Stimulated activated CD8-positive, alpha-beta memory T cell treated with anti-CD3 and anti-CD28 coated beads, Interleukin-2, amount 100 ng/mL, for 1 hour (primary cell): ENCODE measurements around the gene DTD1.

ENCODE experiments used
- DNase-seq, 2 donors: peaks; one replicate each; pipeline ENCODE4 v3.0.0-alpha.2; 2020; ENCODE audit warnings: low read depth in 2 of 2

DTD1 gene

DNA sequence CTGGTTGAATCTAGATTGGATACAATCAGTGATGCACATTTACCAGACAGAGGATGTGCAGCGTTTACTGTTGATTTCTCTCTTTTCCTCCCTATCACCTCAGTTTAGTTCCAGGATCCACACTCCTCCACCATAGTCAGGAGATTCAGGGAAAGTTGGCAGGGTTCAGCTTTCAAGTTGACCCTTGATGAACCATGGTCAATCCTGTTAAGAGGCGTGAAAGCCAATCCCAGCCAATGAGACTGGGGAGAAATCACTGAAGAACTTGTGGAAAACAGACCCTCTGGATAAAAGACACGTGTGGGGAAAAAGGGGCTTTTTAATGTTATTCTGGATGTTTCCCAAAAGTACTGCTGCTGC lies 206.6 kb downstream of the DTD1 start:
- no peak for DNase-seq

DNA sequence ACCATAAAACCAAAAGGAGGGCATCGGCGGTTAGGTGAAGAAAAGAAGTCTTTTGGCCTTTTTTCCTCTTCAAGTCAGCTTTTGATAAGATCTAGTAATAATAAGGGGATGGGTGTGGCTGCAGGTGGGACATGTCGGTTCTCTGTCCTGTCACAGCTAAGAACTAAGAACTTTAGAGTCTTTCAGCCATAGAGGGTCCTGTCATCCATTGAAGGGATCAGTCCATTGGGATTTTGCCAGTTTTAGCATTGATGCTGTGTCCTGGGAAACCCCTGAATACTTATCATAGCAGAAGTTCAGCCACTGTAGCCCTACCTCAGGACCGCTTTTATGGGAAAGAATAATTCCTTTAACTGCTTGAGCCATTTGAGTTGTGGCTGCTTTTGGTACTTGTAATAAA lies 207.5 kb downstream of the DTD1 start:
- DNase-seq: no peak

DNA sequence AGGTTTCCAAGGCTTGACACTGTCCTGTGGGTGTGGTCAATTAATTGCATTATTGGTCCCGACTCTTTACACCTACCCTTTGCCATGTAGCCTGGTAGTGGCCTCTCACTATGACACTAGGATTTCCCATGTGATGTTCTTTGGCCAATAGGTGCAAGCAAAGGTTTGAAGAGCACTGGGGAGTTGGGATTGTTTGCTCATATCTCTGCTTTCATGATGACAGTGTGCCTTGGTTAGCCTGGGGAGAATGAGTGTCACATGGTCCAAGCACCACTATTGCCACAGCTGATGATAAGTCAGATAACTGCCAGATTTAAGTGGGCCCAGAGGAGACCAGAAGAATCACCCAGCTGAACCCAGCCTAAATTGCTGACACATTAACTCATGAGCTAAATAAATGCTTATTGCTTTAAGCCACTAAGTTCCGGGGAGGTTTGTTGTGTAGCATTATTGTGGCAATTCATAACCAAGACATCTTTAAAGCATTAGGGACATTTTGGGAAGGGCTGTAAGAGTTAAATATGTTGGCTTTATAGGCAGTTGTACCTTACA lies 208.5 kb downstream of the DTD1 start:
- no peak for DNase-seq

DNA sequence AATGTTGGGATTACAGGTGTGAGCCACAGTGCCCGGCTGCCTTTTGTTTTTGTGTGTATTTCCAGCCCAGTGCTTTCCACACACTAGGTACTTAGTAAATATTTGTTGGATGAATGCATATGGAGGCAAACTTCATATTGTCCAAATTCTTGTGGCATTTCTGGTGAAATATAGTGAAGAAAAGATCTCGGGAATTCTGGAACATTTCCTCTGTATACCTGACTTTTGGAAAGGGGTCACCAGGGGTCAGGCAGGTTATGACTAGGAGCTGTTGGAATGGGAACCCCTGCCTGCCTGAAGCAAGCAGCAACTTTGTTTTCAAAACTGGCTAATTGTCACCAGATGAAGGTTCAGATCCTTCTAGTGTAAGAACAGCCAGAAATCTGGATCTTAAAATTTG lies 213.7 kb downstream of the DTD1 start:
- DNase-seq: no peak

DNA sequence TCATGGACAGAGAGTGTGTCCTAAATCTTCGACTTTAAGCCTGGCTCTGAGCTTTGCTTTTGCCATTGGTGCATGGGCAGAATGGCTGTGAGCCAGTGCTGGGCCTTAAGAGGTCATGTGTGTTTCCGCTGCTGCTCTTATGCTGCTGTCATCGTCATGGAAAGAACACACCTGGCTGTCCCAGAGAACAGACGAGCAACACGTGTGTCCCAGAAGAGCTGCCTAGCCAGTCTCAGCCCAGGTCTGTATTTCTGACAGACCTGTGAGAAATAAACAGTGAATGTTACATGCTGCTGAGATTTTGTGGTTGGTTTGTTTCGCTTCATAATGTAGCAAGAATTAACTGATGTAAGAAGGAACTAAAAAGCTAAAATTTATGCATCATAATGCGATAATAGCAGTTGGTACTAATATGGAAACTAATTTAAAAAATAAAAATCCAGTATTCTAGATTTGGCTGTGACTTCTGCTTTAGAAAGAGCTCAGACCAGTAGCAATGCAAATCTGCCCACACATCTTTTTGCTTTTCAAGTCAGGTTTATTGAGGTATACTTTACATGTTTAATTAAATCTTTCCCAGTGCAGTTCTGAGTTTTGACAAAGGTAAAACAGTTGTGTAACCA lies 214.3 kb downstream of the DTD1 start:
- DNase-seq: no peak

DNA sequence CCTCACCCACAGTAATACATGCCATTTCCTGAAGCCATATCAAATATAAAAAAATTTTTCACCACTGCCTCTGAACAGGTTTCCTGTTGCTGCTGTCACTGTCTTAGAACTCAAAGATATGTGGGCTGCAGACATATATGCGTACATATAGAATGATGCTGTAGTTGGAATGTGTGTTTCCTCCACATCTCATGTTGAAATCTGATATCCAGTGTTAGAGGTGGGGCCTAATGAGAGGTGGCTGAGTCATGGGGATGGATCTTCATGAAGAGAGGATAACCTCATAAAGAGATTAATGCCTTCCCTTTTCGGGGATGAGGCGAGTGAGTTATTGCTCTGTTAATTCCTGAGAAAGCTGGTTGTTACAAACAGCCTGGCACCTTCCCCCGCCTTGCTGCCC lies 218.0 kb downstream of the DTD1 start:
- no peak for DNase-seq

DNA sequence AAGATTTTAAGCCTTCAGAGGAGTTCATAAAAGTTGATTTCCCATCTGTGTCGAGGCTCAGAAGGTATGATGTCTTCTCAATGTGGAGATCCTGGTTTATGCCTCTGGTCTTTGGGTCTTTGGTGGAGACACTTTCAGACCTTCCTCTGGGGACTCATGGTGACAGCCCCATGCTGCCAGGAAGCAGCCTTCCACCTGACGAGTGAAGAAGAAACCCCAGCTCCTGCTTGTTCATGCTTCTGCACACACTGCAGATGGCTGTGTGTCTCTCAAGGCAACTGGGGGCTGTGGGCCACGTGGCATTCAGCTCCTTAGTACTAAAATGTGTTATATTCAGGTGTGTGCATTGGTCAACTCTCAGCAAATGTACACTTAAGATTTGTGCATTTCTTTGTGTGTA lies 220.9 kb downstream of the DTD1 start:
- DNase-seq: no peak

DNA sequence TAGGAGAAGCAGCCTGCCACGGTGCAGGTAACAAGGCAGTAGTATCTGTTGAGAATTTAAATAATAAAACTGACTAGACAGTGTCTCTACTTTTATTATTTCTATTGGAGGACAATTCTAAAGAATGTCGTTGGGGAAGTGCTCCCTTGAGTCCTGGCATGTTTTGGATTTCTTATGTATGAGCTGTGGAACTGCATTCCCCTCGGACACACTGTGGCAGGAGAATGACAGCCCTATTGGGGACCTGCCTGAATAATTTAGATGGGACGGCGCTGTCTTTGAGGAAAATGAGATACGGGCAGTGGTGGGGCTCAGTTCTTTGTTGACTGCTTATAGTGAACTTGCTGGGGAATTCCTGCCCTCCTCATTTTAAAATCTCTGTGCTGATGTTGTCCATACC lies 223.3 kb downstream of the DTD1 start:
- DNase-seq: no peak

DNA sequence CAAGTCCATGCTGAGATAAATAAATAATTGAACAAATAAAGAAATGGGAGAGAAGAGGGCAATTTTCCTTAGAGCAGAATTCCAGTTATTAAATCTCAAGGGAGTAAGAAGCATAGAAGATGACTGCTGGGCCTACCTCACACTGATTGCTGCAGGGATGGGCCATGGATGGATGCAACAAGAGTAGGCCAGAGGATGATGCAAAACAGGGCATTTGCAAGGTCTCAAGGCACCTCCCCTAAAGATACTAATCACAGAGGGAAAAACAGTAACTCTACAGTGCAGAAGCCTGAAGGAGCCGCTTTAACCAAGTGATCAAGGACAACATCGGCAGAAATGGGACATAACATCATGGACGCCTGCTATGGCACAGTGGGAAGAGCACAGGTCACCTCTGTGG lies 224.1 kb downstream of the DTD1 start:
- DNase-seq: no peak

DNA sequence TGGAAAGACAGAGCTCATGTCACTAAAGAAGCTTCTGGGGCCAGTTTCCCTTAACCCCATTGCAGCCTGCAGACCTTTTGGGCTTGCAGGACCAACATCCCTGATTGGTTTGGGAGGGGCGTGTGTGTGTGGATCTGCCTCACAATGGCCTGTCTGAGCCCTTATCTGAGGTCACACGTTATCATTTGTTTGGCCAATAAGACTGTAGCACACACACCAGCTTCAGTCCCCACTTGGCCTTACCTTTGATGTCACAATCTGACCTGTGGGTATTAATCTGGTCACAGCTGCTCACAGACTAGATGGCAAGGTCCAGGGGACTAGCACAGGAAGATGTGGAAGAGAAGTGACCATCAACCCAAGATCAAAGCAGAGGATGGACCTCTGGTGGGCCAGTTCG lies 225.6 kb downstream of the DTD1 start, which contains the start of gene SCP2D1:
TSS of gene SCP2D1 (plus strand) at position 301 of the 400 bp plus-strand sequence. CDS start at position 334, 33 bp downstream.
- no peak for DNase-seq

DNA sequence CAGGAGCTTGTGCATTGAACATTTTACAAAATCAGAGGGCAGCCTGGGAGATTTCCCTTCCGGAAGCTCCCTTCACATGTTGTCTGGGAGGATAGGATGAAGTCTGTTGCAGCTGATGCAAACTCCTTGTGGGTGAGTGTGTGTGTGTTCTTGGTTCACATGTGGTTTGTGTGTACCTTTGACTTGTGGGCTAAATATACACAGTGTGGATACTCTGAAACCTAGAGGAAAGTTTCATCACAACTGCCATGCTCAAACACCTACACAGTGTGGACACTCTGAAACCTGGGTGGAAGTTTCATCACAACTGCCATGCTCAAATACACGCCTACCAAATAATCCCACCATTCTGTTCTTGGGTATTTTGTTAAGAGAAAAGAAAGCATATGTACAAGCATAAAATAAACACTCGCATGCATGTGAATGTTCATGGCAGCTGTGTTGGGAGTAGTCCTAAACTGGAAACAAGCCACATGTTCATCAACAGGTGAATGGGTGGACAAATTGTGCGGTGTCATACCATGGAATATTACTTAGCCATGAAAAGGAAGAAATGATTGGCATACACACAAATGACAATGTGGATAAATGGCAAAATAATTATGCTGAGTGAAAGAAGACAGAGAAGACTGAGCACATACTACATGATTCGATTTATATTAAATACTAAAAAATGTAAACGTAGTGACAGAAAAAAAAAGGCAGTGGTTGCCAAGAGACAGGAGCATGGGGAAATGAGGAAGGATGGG lies 227.5 kb downstream of the DTD1 start:
- DNase-seq: no peak
